HG02759 (cell line): ENCODE results near the gene TOB1.

Experiments
- ATAC-seq: cut with Tn5 transposase; IDR thresholded peaks from one replicate; pipeline ENCODE4 v1.9.1; 2021; ENCODE audit warnings: mild to moderate bottlenecking, moderate library complexity; ENCODE audit not compliant: unreplicated experiment

The TOB1 gene

GRCh38 chr17:50833510-50834428 is 32.4 kb downstream of the TOB1 start:
- ATAC-seq, result no peak

- ATAC-seq, result no peak
These were observed 33.2 kb downstream of the TOB1 start for GRCh38 chr17:50832864-50833381.

GRCh38 chr17:50832267-50832863 is 33.8 kb downstream of the TOB1 start:
- no peak for ATAC-seq

GRCh38 chr17:50831471-50831928 is 34.7 kb downstream of the TOB1 start:
- no peak for ATAC-seq

- ATAC-seq, result no peak
These were observed 35.2 kb downstream of the TOB1 start for GRCh38 chr17:50830994-50831393.

- ATAC-seq, result no peak
These were observed 35.8 kb downstream of the TOB1 start for GRCh38 chr17:50830352-50830751.

GRCh38 chr17:50829332-50829731 is 36.8 kb downstream of the TOB1 start:
- no peak for ATAC-seq

- ATAC-seq, result peak; percentile 79
These were observed 37.5 kb downstream of the TOB1 start for GRCh38 chr17:50828508-50829170.

- no peak for ATAC-seq
These were observed 41.0 kb downstream of the TOB1 start for GRCh38 chr17:50825188-50825587.

- ATAC-seq, result no peak
These were observed 41.7 kb downstream of the TOB1 start for GRCh38 chr17:50824429-50824828.

- no peak for ATAC-seq
These were observed 43.6 kb downstream of the TOB1 start for GRCh38 chr17:50822550-50822949.

- no peak for ATAC-seq
These were observed 45.5 kb downstream of the TOB1 start for GRCh38 chr17:50820651-50821050.

- ATAC-seq, result no peak
These were observed 47.1 kb downstream of the TOB1 start for GRCh38 chr17:50818921-50819657.

- ATAC-seq, result no peak
These were observed 47.9 kb downstream of the TOB1 start for GRCh38 chr17:50818261-50818660.

GRCh38 chr17:50817838-50818237 is 48.3 kb downstream of the TOB1 start:
- no peak for ATAC-seq

- no peak for ATAC-seq
These were observed 49.1 kb downstream of the TOB1 start for GRCh38 chr17:50816771-50817751.

GRCh38 chr17:50816271-50816670 is 49.9 kb downstream of the TOB1 start:
- no peak for ATAC-seq

GRCh38 chr17:50815400-50815799 is 50.8 kb downstream of the TOB1 start:
- ATAC-seq, result no peak

GRCh38 chr17:50813583-50813982 is 52.6 kb downstream of the TOB1 start:
- no peak for ATAC-seq
